ENCODE measurements around the gene DNM3. TPM values are rescaled to one million over a fixed set of nuclear protein-coding genes. Genes with fewer than 3 reads are reported as not detected.
A peak's percentile ranks its signal among the peaks of the same experiment; 100 is the strongest.

Gene DNM3
- total and polyA plus RNA-seq, 2 experiments from 2014 or later, result 0.11 to 1.4 TPM

DNA sequence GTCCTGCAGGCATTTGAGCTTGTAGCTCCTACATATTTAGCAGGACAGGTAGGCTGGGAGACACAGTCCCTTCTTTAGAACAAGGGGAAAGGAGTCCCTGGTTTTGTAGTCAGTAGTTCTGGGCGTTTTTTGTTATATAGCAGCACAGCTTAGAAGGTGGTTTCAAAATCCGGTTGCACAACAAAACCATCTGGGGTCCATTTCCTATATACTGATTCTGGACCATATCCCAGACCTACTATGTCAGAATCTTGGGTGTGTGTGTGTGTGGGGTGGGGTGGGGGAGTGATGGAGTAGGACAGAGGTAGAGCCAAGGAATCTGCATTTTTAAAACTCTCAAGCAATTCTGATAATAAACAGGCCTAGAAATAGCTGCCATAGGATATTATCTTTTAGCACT is 38.3 kb upstream of the DNM3 start:
- Histone ChIP-seq H3K9ac (no peak overlapping the region), H4K20me1 (ENCODE audit: insufficient read depth) (no peaks in the 10 kb centered on the region), H3K4me2 (ENCODE audit: unreplicated experiment) (peak overlapping the region; percentile 5), H3K79me2 (ENCODE audit: insufficient read depth) (no peaks in the 10 kb centered on the region), H3K27ac (peak overlapping the region; percentile 38; the same call in 1 of the 2 replicates), H3K36me3 (ENCODE audit: low read depth) (no peaks in the 10 kb centered on the region), H3K27me3 (replicated peaks; ENCODE audit: insufficient read depth) (no peaks in the 10 kb centered on the region), H3K4me1 (ENCODE audit: insufficient read depth) (peaks cover 15% of the 10 kb centered on the region), H3K9me3 (ENCODE audit: low read depth) (no peaks in the 10 kb centered on the region), H2AFZ (peak overlapping the region; percentile 36; the same call in 1 of the 2 replicates), H3K9me2 (ENCODE audit: insufficient read depth) (no peaks in the 10 kb centered on the region), H3F3A (ENCODE audit: insufficient read depth) (peaks cover 16% of the 10 kb centered on the region; the same call in 1 of the 2 replicates), H3K4me3 (no peak overlapping the region)
- no peak for TF ChIP-seq EZH2phosphoT487 (IDR thresholded peaks at IDR 0.05; ENCODE audit: insufficient read depth, low read depth)
- TF ChIP-seq EZH2 (IDR thresholded peaks at IDR 0.05; ENCODE audit: insufficient read depth, poor library complexity, severe bottlenecking), result no peak
- in situ Hi-C loops (cut with MboI), result loop anchor here (25.0 kb wide), 1 partner anchor 609 kb away; the partner anchor contains the start of gene C1orf105
- 2 to 5% methylated on average over 2 of the region's 2 CpGs for WGBS, 2 experiments (ENCODE audit: low coverage in 1 of 2, low lambda C conversion rate in 2 of 2, missing lambda C conversion rate in 2 of 2)
- peak; percentile 85 for DNase-seq

GRCh38 chr1:171803461-171804022 is 37.8 kb upstream of the DNM3 start:
- H2AFZ ChIP-seq, result no peak overlapping the region
- TF ChIP-seq EZH2 (IDR thresholded peaks at IDR 0.05; ENCODE audit: insufficient read depth, poor library complexity, severe bottlenecking) (no peak), EZH2phosphoT487 (IDR thresholded peaks at IDR 0.05; ENCODE audit: insufficient read depth, low read depth) (no peak)
- no peak overlapping the region for H3K4me3 ChIP-seq
- H4K20me1 ChIP-seq (ENCODE audit: insufficient read depth), result no peaks in the 10 kb centered on the region
- H3K36me3 ChIP-seq (ENCODE audit: low read depth), result no peaks in the 10 kb centered on the region
- in situ Hi-C loops (cut with MboI), result loop anchor here (25.0 kb wide), 1 partner anchor 609 kb away; the partner anchor contains the start of gene C1orf105
- H3K9ac ChIP-seq, result no peak overlapping the region
- no peaks in the 10 kb centered on the region for H3K9me3 ChIP-seq (ENCODE audit: low read depth)
- WGBS, 2 experiments (ENCODE audit: low coverage in 1 of 2, low lambda C conversion rate in 2 of 2, missing lambda C conversion rate in 2 of 2), result 98 to 99% methylated on average over 17 of the region's 17 CpGs
- no peak overlapping the region for H3K27ac ChIP-seq
- H3K4me1 ChIP-seq (ENCODE audit: insufficient read depth), result peaks cover 15% of the 10 kb centered on the region
- no peaks in the 10 kb centered on the region for H3K9me2 ChIP-seq (ENCODE audit: insufficient read depth)
- H3K79me2 ChIP-seq (ENCODE audit: insufficient read depth), result no peaks in the 10 kb centered on the region
- no peak for DNase-seq
- no peaks in the 10 kb centered on the region for H3K27me3 ChIP-seq (replicated peaks; ENCODE audit: insufficient read depth)
- H3F3A ChIP-seq (ENCODE audit: insufficient read depth), result peaks cover 16% of the 10 kb centered on the region; the same call in 1 of the 2 replicates
- no peak overlapping the region for H3K4me2 ChIP-seq (ENCODE audit: unreplicated experiment)

DNA sequence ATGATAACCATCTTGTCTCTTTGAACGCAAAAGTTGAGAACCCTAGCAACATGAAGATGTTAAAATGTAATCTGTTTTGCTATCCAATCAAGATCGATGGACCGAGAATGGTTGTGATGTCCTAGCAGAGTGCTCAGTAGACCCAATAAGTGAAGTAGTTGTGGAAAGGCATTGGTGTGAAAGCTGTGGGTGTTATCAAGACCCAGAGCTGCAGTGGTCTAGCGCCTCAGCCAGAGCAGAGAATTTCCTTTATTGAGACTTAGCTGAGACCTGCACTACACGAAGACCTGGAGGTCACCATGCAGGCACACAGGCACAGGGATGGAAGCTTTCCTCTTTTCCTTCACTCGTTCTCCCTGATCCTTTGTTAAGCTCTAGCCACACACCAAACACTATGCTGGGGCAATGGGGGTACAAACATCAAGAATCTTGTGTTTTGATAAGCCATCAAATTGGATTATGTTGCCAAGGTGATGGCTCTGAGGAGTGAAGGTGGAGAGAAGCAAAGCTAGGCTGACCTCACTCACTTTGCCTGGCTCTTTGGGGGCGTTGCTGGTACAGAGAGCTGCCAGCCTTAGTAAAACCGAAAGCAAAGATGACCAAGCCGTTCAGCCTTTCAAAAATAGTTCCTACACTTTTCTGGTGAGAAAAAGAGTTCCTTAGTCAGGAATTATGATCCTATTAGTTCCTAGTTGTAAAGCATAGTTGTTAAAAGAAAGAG is 35.7 kb upstream of the DNM3 start:
- Histone ChIP-seq H3K36me3 (ENCODE audit: low read depth) (no peaks in the 10 kb centered on the region), H3K4me3 (peak overlapping the region; percentile 45), H3F3A (ENCODE audit: insufficient read depth) (peaks cover 11% of the 10 kb centered on the region; the same call in 1 of the 2 replicates), H3K27me3 (replicated peaks; ENCODE audit: insufficient read depth) (no peaks in the 10 kb centered on the region), H3K9ac (peak overlapping the region; percentile 36), H3K27ac (no peak overlapping the region), H3K4me2 (ENCODE audit: unreplicated experiment) (peak overlapping the region; percentile 58), H3K9me3 (ENCODE audit: low read depth) (no peaks in the 10 kb centered on the region), H3K79me2 (ENCODE audit: insufficient read depth) (no peaks in the 10 kb centered on the region), H2AFZ (peak overlapping the region; percentile 73), H3K4me1 (ENCODE audit: insufficient read depth) (peaks cover 15% of the 10 kb centered on the region), H3K9me2 (ENCODE audit: insufficient read depth) (no peaks in the 10 kb centered on the region), H4K20me1 (ENCODE audit: insufficient read depth) (no peaks in the 10 kb centered on the region)
- no peak for TF ChIP-seq EZH2 (IDR thresholded peaks at IDR 0.05; ENCODE audit: insufficient read depth, poor library complexity, severe bottlenecking)
- TF ChIP-seq EZH2phosphoT487 (IDR thresholded peaks at IDR 0.05; ENCODE audit: insufficient read depth, low read depth), result no peak
- in situ Hi-C loops (cut with MboI), result loop anchor here (25.0 kb wide), 1 partner anchor 607 kb away; the partner anchor contains the start of gene C1orf105
- WGBS, 2 experiments (ENCODE audit: low coverage in 1 of 2, low lambda C conversion rate in 2 of 2, missing lambda C conversion rate in 2 of 2), result 53 to 54% methylated on average over 9 of the region's 9 CpGs
- DNase-seq, result peak; percentile 72

- no peaks in the 10 kb centered on the region for H3K27me3 ChIP-seq (replicated peaks; ENCODE audit: insufficient read depth)
- no peaks in the 10 kb centered on the region for H4K20me1 ChIP-seq (ENCODE audit: insufficient read depth)
- WGBS, 2 experiments (ENCODE audit: low coverage in 1 of 2, low lambda C conversion rate in 2 of 2, missing lambda C conversion rate in 2 of 2), result 76 to 79% methylated on average over 4 of the region's 4 CpGs
- peaks cover 6% of the 10 kb centered on the region; the same call in 1 of the 2 replicates for H3F3A ChIP-seq (ENCODE audit: insufficient read depth)
- H3K9me3 ChIP-seq (ENCODE audit: low read depth), result no peaks in the 10 kb centered on the region
- H3K4me3 ChIP-seq, result no peak overlapping the region
- H3K9ac ChIP-seq, result no peak overlapping the region
- in situ Hi-C loops (cut with MboI), result loop anchor here (25.0 kb wide), 1 partner anchor 605 kb away; the partner anchor contains the start of gene C1orf105
- H3K79me2 ChIP-seq (ENCODE audit: insufficient read depth), result no peaks in the 10 kb centered on the region
- H3K36me3 ChIP-seq (ENCODE audit: low read depth), result no peaks in the 10 kb centered on the region
- no peak for DNase-seq
- no peaks in the 10 kb centered on the region for H3K9me2 ChIP-seq (ENCODE audit: insufficient read depth)
- no peak overlapping the region for H3K4me2 ChIP-seq (ENCODE audit: unreplicated experiment)
- peaks cover 9% of the 10 kb centered on the region for H3K4me1 ChIP-seq (ENCODE audit: insufficient read depth)
- TF ChIP-seq EZH2 (IDR thresholded peaks at IDR 0.05; ENCODE audit: insufficient read depth, poor library complexity, severe bottlenecking), result no peak
- TF ChIP-seq EZH2phosphoT487 (IDR thresholded peaks at IDR 0.05; ENCODE audit: insufficient read depth, low read depth), result no peak
- H3K27ac ChIP-seq, result no peak overlapping the region
- H2AFZ ChIP-seq, result no peak overlapping the region
Observed at GRCh38 chr1:171807556-171807955, 33.7 kb upstream of the DNM3 start.

All from GM23248 (cell line).